HepG2 (cell line): ENCODE data around the gene POLR1G. TPM values are rescaled to one million over a fixed set of nuclear protein-coding genes. Genes with fewer than 3 reads are reported as not detected.
A peak's percentile ranks its signal among the peaks of the same experiment; 100 is the strongest.

Experiments used
- ATAC-seq: fragments of 200-7000 bp; cut with Tn5 transposase; 3 replicates; pipeline ENCODE4 v1.9.1; 2020; ENCODE audit warnings: mild to moderate bottlenecking, moderate library complexity
- BruUV-seq: library from RNA; stranded (reverse); fragments of 400-500 nt; replicated peaks from 2 replicates; lab custom pipeline; 2021; lab: Mats Ljungman, UMichigan
- CTCF ChIA-PET: fragments of 300-600 bp; formaldehyde crosslinking; extraction: SDS; loops from one replicate; lab custom pipeline; 2021; ENCODE audit warnings: low total read pairs, inconsistent platforms, low intra/inter-chr PET ratio; lab: Yijun Ruan, JAX
- POLR2A ChIA-PET: fragments of 350-600 bp; sonication (Branson Sonifier 250); formaldehyde crosslinking; loops from one replicate; lab custom pipeline; 2020; ENCODE audit warnings: antibody characterized with exemption, inconsistent platforms; lab: Yijun Ruan, JAX
- DNase-seq: peaks from one replicate; pipeline ENCODE4 v3.0.0-alpha.2; 2015; ENCODE audit warnings: low spot score
- FAIRE-seq: peaks from 3 replicates; lab custom pipeline; 2011; peaks lifted over from hg19 to GRCh38; lab: Jason Lieb, UNC
- H2AFZ ChIP-seq: one replicate; pipeline ENCODE4 v1.6.1; 2011; ENCODE audit warnings: low read length, inconsistent platforms
- H3K27ac ChIP-seq: fragments of 300-600 bp; 3 replicates; pipeline ENCODE4 v1.8.0; 2011; ENCODE audit warnings: mixed run types, mild to moderate bottlenecking, mixed read lengths, low read length, inconsistent platforms; ENCODE audit not compliant: insufficient read depth; ENCODE audit errors: extremely low read length
- H3K27me3 ChIP-seq, 2 experiments: fragments of 200-600 bp in 1 of 2; 2 replicates in 1 of 2; 3 replicates in 1 of 2; pipeline versions ENCODE4 v1.6.0 to v1.8.0; 2011; ENCODE audit warnings: low read length in 2 of 2, mild to moderate bottlenecking in 2 of 2, moderate library complexity in 2 of 2, inconsistent platforms in 1 of 2; ENCODE audit not compliant: insufficient read depth in 2 of 2, control insufficient read depth in 1 of 2
- H3K36me3 ChIP-seq, 2 experiments: fragments of 200-600 bp in 1 of 2; replicated peaks in 1 of 2; 2 replicates in 1 of 2; 3 replicates in 1 of 2; pipeline versions ENCODE4 v1.5.1 to v1.8.0; 2011; ENCODE audit warnings: low read length in 2 of 2, inconsistent platforms in 1 of 2; ENCODE audit not compliant: insufficient read depth in 2 of 2, control insufficient read depth in 1 of 2
- H3K4me1 ChIP-seq: 2 replicates; pipeline ENCODE4 v1.5.1; 2012; ENCODE audit warnings: low read length, inconsistent platforms; ENCODE audit not compliant: insufficient read depth
- H3K4me2 ChIP-seq: 2 replicates; pipeline ENCODE4 v1.6.0; 2011; ENCODE audit warnings: low read depth, low read length, inconsistent platforms
- H3K4me3 ChIP-seq, 3 experiments: fragments of 200-600 bp in 1 of 3; sonication (generic), shearing (Covaris generic) in 1 of 3; replicated peaks in 1 of 3; 2 replicates each; pipeline ENCODE4 v1.5.1; 2011 to 2016; ENCODE audit warnings: low read length in 3 of 3, inconsistent platforms in 2 of 3, low read depth in 2 of 3, mild to moderate bottlenecking in 2 of 3, control low read depth in 1 of 3, mixed read lengths in 1 of 3; ENCODE audit not compliant: insufficient read depth in 1 of 3
- H3K79me2 ChIP-seq: one replicate; pipeline ENCODE4 v1.6.1; 2011; ENCODE audit warnings: low read length, inconsistent platforms; ENCODE audit not compliant: insufficient read depth
- H3K9ac ChIP-seq: 2 replicates; pipeline ENCODE4 v1.6.0; 2011; ENCODE audit warnings: mild to moderate bottlenecking, low read depth, low read length, inconsistent platforms; ENCODE audit not compliant: insufficient read depth
- H3K9me3 ChIP-seq: 2 replicates; pipeline ENCODE4 v1.5.1; 2012; ENCODE audit warnings: mild to moderate bottlenecking, low read length
- H4K20me1 ChIP-seq: 2 replicates; pipeline ENCODE4 v1.6.0; 2011; ENCODE audit warnings: inconsistent platforms, mild to moderate bottlenecking, low read length, moderate library complexity; ENCODE audit not compliant: insufficient read depth
- AGO2 ChIP-seq: fragments of 200-400 bp; formaldehyde crosslinking; optimal IDR thresholded peaks from 2 replicates; pipeline ENCODE3; 2017; ENCODE audit warnings: mild to moderate bottlenecking, low read depth, low read length, moderate library complexity
- POLR2A ChIP-seq, 2 experiments: IDR thresholded peaks; 2 replicates each; pipeline ENCODE4 v1.6.1; 2011; ENCODE audit warnings: low read depth in 2 of 2, low read length in 2 of 2, mild to moderate bottlenecking in 1 of 2, moderate library complexity in 1 of 2; ENCODE audit not compliant: insufficient read depth in 1 of 2
- RAD21 ChIP-seq: fragments of 450-650 bp; formaldehyde crosslinking; IDR thresholded peaks from 2 replicates; pipeline ENCODE4 v1.5.0; 2020; ENCODE audit warnings: mild to moderate bottlenecking
- RBM22 ChIP-seq: fragments of 200-400 bp; formaldehyde crosslinking; optimal IDR thresholded peaks from 2 replicates; pipeline ENCODE3; 2017; ENCODE audit warnings: mild to moderate bottlenecking, low read length, moderate library complexity
- TGIF2 ChIP-seq: IDR thresholded peaks from 2 replicates; pipeline ENCODE4 v1.6.1; 2016; ENCODE audit warnings: control low read depth, missing compliant biosample characterization
- ZNF335 ChIP-seq: sonication (generic); formaldehyde crosslinking; IDR thresholded peaks from 2 replicates; pipeline ENCODE4 v1.4.0; 2020; ENCODE audit warnings: missing genetic modification reagents
- ZNF558 ChIP-seq: sonication (generic); formaldehyde crosslinking; IDR thresholded peaks from 2 replicates; pipeline ENCODE4 v1.9.0; 2022; ENCODE audit warnings: mild to moderate bottlenecking, missing genetic modification reagents, borderline replicate concordance
- ZNF619 ChIP-seq: sonication (generic); formaldehyde crosslinking; IDR thresholded peaks from 2 replicates; pipeline ENCODE4 v1.4.0; 2020; ENCODE audit warnings: mild to moderate bottlenecking, missing genetic modification reagents
- ZNF780A ChIP-seq: sonication (generic); formaldehyde crosslinking; IDR thresholded peaks from 2 replicates; pipeline ENCODE4 v1.8.0; 2022; ENCODE audit warnings: mild to moderate bottlenecking, missing genetic modification reagents, moderate library complexity
- WGBS: methylation state at CpG from one replicate; pipeline ENCODE4 v1.1.6; 2017; ENCODE audit warnings: low lambda C conversion rate; 5-methylcytosine and 5-hydroxymethylcytosine counted together
- in situ Hi-C: cut with HindIII; loops from 2 replicates; pipeline ENCODE4 v1.10.0; 2017; ENCODE audit warnings: low pct_unique_long_range_greater_than_20kb; ENCODE audit not compliant: extremely low pct_ligation_motif_present
- intact Hi-C: fragments of 100-400 bp; cut with micrococcal nuclease; formaldehyde crosslinking; loops from one replicate; pipeline ENCODE4 v1.10.0; 2022; ENCODE audit not compliant: unreplicated experiment
- polyA plus RNA-seq, 8 experiments: library from polyadenylated mRNA; depleted of rRNA in 3 of 8; stranded (reverse) in 7 of 8; unstranded in 1 of 8; fragments of >200 nt; fragmentation: Illumina TruSeq in 4 of 8; extraction: Trizol in 4 of 8; gene quantifications; 2 replicates each; pipeline versions ENCODE4 v1.2.1 to v1.2.3, GENCODE V29; 2011 to 2016; ENCODE audit warnings: low read depth in 4 of 8, missing spikeins in 1 of 8, mixed read lengths in 1 of 8; ENCODE audit not compliant: insufficient read depth in 1 of 8
- total RNA-seq, 5 experiments: library from RNA; depleted of rRNA; stranded (reverse); fragments of >200 nt; fragmentation: Illumina TruSeq; extraction: Trizol; gene quantifications; 2 replicates each; pipeline ENCODE4 v1.2.3, GENCODE V29; 2016; ENCODE audit warnings: low read depth in 1 of 5
- TF ChIP-seq, protein P1 (sequence below): sonication (generic); formaldehyde crosslinking; IDR thresholded peaks from 2 replicates; pipeline ENCODE4 v1.8.1; 2023; ENCODE audit warnings: mild to moderate bottlenecking, missing genetic modification reagents
- TF ChIP-seq, protein P2 (sequence below): IDR thresholded peaks from 2 replicates; pipeline ENCODE4 v1.6.1; 2016; ENCODE audit warnings: missing compliant biosample characterization, missing genetic modification reagents, borderline replicate concordance

Gene POLR1G
- total and polyA plus RNA-seq, 2 of the 13 experiments (the other 11 are each of a cell fraction or from before 2014, with no cell fraction given), result 3.5 to 20.8 TPM

DNA sequence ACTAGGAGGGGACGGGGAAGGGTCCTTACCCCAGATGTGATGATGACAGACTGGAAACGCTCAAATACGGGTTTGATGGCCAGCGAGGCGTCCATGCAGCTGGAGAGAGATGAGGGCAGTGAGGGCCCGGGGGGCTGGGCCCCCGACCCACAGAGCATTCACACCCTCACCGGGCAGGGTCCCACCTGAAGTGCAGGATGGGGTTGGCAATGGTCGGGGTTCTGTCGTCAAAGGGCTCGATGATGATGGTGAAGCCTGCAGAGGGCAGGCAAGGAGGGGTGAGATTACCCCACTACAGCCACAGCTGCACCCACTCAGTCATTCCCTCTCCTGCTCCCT lies 49.0 kb upstream of the POLR1G start:
- no peak for ATAC-seq
- Histone ChIP-seq H3K36me3 (peaks cover 23 to 74% of the 10 kb centered on the region in 2 experiments), H3K4me3 (no peak overlapping the region), H4K20me1 (0 out of 2 replicates have a peak, but pooled peaks cover 3% of the 10 kb centered on the region), H3K27me3 (no peaks in the 10 kb centered on the region), H3K79me2 (no peaks in the 10 kb centered on the region), H3K9me3 (no peaks in the 10 kb centered on the region), H3K27ac (no peak overlapping the region), H3K9ac (no peak overlapping the region), H3K4me1 (no peaks in the 10 kb centered on the region), H3K4me2 (no peak overlapping the region), H2AFZ (no peak overlapping the region)
- 95% methylated on average over 8 of the region's 11 CpGs for WGBS
- BruUV-seq, result no TSS peak
- CTCF ChIA-PET, result no interaction called here
- intact Hi-C loops, result no loop called here
- TF ChIP-seq RAD21 (CRISPR knock-in tag), result no peak
- TF ChIP-seq POLR2A (IDR thresholded peaks at IDR 0.05; ENCODE audit: insufficient read depth in 1 of 2, low read depth in 2 of 2, low read length in 2 of 2), result 0 out of 4 replicates have a peak, but pooled peaks of 1 of the 2 experiments have one; percentile 17
- TF ChIP-seq ZNF780A (CRISPR knock-in tag), result no peak
- TF ChIP-seq, protein P1, sequence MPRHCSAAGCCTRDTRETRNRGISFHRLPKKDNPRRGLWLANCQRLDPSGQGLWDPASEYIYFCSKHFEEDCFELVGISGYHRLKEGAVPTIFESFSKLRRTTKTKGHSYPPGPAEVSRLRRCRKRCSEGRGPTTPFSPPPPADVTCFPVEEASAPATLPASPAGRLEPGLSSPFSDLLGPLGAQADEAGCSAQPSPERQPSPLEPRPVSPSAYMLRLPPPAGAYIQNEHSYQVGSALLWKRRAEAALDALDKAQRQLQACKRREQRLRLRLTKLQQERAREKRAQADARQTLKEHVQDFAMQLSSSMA, result no peak
- no peak for TF ChIP-seq ZNF335 (CRISPR knock-in tag)
- no peak for TF ChIP-seq TGIF2
- no peak for TF ChIP-seq ZNF558 (CRISPR knock-in tag)
- POLR2A ChIA-PET, result no interaction called here
- in situ Hi-C loops, result no loop called here
- no peak for FAIRE-seq
- no peak for DNase-seq

DNA sequence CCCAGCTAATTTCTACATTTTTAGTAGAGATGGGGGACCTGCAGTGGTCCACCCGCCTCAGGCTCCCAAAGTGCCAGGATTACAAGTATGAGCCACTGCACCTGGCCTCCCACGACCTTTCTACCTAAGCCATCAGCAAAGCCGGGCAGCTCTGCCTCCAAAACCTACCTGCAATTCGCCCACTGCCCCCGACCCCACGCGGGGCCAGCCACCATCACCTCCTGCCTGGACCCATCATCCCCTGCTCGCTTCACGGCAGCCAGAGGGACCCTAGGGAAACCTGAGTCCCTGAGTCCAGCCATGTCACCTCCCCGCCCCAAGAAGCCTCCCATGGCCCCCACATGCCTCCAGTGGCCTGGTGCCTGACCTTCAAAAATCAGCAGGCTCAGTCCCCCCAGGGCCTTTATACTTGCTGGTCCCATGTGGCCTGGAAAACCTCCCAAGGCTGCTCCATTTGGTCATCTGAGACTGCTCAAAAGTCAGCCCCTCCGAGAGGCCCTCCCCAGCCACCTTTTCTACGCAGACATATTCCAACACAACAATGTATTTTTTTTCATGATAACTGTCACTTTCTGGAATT lies 48.1 kb upstream of the POLR1G start:
- intact Hi-C loops, result no loop called here
- Histone ChIP-seq H3K27me3 (no peaks in the 10 kb centered on the region), H3K27ac (no peak overlapping the region), H3K4me3 (no peak overlapping the region), H3K4me2 (no peak overlapping the region), H3K4me1 (no peaks in the 10 kb centered on the region), H3K9me3 (no peaks in the 10 kb centered on the region), H4K20me1 (0 out of 2 replicates have a peak, but pooled peaks cover 3% of the 10 kb centered on the region), H3K79me2 (no peaks in the 10 kb centered on the region), H3K36me3 (peaks cover 24 to 69% of the 10 kb centered on the region in 2 experiments), H2AFZ (no peak overlapping the region), H3K9ac (no peak overlapping the region)
- ATAC-seq (no peak), DNase-seq (no peak), FAIRE-seq (no peak)
- ChIA-PET CTCF (no interaction called here), POLR2A (interaction anchor here (0.6 kb wide), 1 partner anchor 359 kb away, joined by 5 read pairs; no protein-coding TSS in a partner anchor)
- 94% methylated on average over 12 of the region's 12 CpGs for WGBS
- in situ Hi-C loops, result no loop called here
- no TSS peak for BruUV-seq
- TF ChIP-seq ZNF619 (CRISPR knock-in tag) (no peak), AGO2 (peak; percentile 40), RBM22 (peak; percentile 29)
- TF ChIP-seq, protein P2, sequence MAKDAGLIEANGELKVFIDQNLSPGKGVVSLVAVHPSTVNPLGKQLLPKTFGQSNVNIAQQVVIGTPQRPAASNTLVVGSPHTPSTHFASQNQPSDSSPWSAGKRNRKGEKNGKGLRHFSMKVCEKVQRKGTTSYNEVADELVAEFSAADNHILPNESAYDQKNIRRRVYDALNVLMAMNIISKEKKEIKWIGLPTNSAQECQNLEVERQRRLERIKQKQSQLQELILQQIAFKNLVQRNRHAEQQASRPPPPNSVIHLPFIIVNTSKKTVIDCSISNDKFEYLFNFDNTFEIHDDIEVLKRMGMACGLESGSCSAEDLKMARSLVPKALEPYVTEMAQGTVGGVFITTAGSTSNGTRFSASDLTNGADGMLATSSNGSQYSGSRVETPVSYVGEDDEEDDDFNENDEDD (CRISPR knock-in tag), result no peak
